ENCODE data around the gene CACNA1D. TPM values are rescaled to one million over a fixed set of nuclear protein-coding genes. Genes with fewer than 3 reads are reported as not detected.

CACNA1D gene
- total RNA-seq, 1 experiment from 2014 or later = not detected

- Histone ChIP-seq H3K27ac (ENCODE audit: low read depth, low read length, poor library complexity, severe bottlenecking) (no peak overlapping the region), H3K36me3 (ENCODE audit: insufficient read depth, low read length, poor library complexity, severe bottlenecking) (no peaks in the 10 kb centered on the region), H3K4me3 (ENCODE audit: low read depth, low read length, poor library complexity, severe bottlenecking) (no peak overlapping the region), H3K27me3 (replicated peaks; ENCODE audit: insufficient read depth, low read depth, low read length, poor library complexity) (no peaks in the 10 kb centered on the region), H3K9me3 (ENCODE audit: low read depth, low read length, poor library complexity, severe bottlenecking) (no peaks in the 10 kb centered on the region), H3K4me1 (ENCODE audit: insufficient read depth, low read length, poor library complexity, severe bottlenecking) (no peaks in the 10 kb centered on the region)
- ChIA-PET CTCF (no interaction called here), POLR2A (ENCODE audit: low non-redundant PET) (no interaction called here)
- intact Hi-C loops (cut with micrococcal nuclease; ENCODE audit: unreplicated experiment) = no loop called here
- no peak for TF ChIP-seq CTCF (conservative IDR thresholded peaks at IDR 0.05; ENCODE audit: low read depth, low read length)
- no peak for TF ChIP-seq EZH2 (IDR thresholded peaks at IDR 0.05; ENCODE audit: borderline replicate concordance, low read depth, low read length, poor library complexity, severe bottlenecking)
- no TSS peak for BruUV-seq (replicated peaks)
- no peak for DNase-seq (ENCODE audit: low spot score)
These were observed 316.9 kb downstream of the CACNA1D start for GRCh38 chr3:53811143-53811927.

GRCh38 chr3:53812434-53812833 lies 318.0 kb downstream of the CACNA1D start:
- no peak for DNase-seq (ENCODE audit: low spot score)
- TF ChIP-seq CTCF (conservative IDR thresholded peaks at IDR 0.05; ENCODE audit: low read depth, low read length) (no peak), EZH2 (IDR thresholded peaks at IDR 0.05; ENCODE audit: borderline replicate concordance, low read depth, low read length, poor library complexity, severe bottlenecking) (no peak)

GRCh38 chr3:53813229-53813628 lies 318.8 kb downstream of the CACNA1D start:
- CTCF ChIA-PET = no interaction called here
- BruUV-seq (replicated peaks) = no TSS peak
- intact Hi-C loops (cut with micrococcal nuclease; ENCODE audit: unreplicated experiment) = no loop called here

More at GRCh38 chr3:53812434-53812833, 318.0 kb downstream of the CACNA1D start:
- no TSS peak for BruUV-seq (replicated peaks)
- Histone ChIP-seq H3K27me3 (replicated peaks; ENCODE audit: insufficient read depth, low read depth, low read length, poor library complexity) (no peaks in the 10 kb centered on the region), H3K4me1 (ENCODE audit: insufficient read depth, low read length, poor library complexity, severe bottlenecking) (no peaks in the 10 kb centered on the region), H3K9me3 (ENCODE audit: low read depth, low read length, poor library complexity, severe bottlenecking) (no peaks in the 10 kb centered on the region), H3K36me3 (ENCODE audit: insufficient read depth, low read length, poor library complexity, severe bottlenecking) (no peaks in the 10 kb centered on the region), H3K27ac (ENCODE audit: low read depth, low read length, poor library complexity, severe bottlenecking) (no peak overlapping the region), H3K4me3 (ENCODE audit: low read depth, low read length, poor library complexity, severe bottlenecking) (no peak overlapping the region)
- ChIA-PET CTCF (no interaction called here), POLR2A (ENCODE audit: low non-redundant PET) (no interaction called here)
- intact Hi-C loops (cut with micrococcal nuclease; ENCODE audit: unreplicated experiment) = no loop called here

More at GRCh38 chr3:53813229-53813628, 318.8 kb downstream of the CACNA1D start:
- H3K4me3 ChIP-seq (ENCODE audit: low read depth, low read length, poor library complexity, severe bottlenecking) = no peak overlapping the region
- POLR2A ChIA-PET (ENCODE audit: low non-redundant PET) = no interaction called here
- no peak for DNase-seq (ENCODE audit: low spot score)
- H3K36me3 ChIP-seq (ENCODE audit: insufficient read depth, low read length, poor library complexity, severe bottlenecking) = no peaks in the 10 kb centered on the region
- TF ChIP-seq EZH2 (IDR thresholded peaks at IDR 0.05; ENCODE audit: borderline replicate concordance, low read depth, low read length, poor library complexity, severe bottlenecking) (no peak), CTCF (conservative IDR thresholded peaks at IDR 0.05; ENCODE audit: low read depth, low read length) (no peak)
- no peaks in the 10 kb centered on the region for H3K9me3 ChIP-seq (ENCODE audit: low read depth, low read length, poor library complexity, severe bottlenecking)
- H3K4me1 ChIP-seq (ENCODE audit: insufficient read depth, low read length, poor library complexity, severe bottlenecking) = no peaks in the 10 kb centered on the region
- H3K27ac ChIP-seq (ENCODE audit: low read depth, low read length, poor library complexity, severe bottlenecking) = no peak overlapping the region
- H3K27me3 ChIP-seq (replicated peaks; ENCODE audit: insufficient read depth, low read depth, low read length, poor library complexity) = no peaks in the 10 kb centered on the region

Data from A673 (cell line).